GM12878 (cell line): ENCODE data around the gene OGA.

Experiments used
- CBX5 ChIP-seq: sonication (generic); IDR thresholded peaks from 2 replicates; pipeline ENCODE4 v1.6.1; 2016; ENCODE audit warnings: low read depth, moderate library complexity, mild to moderate bottlenecking, inconsistent platforms
- NR2F1 ChIP-seq: fragments of 450-650 bp; conservative IDR thresholded peaks from 2 replicates; pipeline ENCODE4 v1.6.1; 2017; ENCODE audit warnings: mild to moderate bottlenecking
- SMARCA5 ChIP-seq: fragments of 450-650 bp; IDR thresholded peaks from 2 replicates; pipeline ENCODE4 v1.6.1; 2017; ENCODE audit warnings: mild to moderate bottlenecking

DNA sequence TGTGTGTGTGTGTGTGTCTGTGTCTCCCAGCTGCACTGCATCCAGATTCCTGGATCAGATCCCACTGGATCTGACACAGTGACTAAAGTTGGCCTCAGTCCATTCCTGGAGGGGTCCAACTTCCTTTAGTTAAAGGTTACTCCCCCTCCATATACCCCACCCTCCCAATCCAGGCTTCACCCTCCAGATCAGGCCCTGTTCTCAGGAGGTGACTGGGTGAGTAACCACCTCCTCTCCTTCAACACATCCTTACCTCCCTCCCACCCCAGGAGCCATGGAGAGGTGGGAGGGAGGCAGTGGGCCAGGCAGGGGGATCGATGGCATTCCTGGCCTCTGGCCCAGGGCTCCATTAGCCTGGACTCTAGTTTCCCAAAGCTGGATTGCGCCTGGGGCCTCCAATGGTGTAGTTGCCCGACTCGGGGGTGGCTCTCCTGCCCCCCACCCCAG lies 14.1 kb upstream of the OGA start:
- no peak for TF ChIP-seq NR2F1
- TF ChIP-seq SMARCA5, result no peak
- no peak for TF ChIP-seq CBX5
